GM12801 (cell line): Measurements from ENCODE around the gene NXN.

Experiments
- CTCF ChIP-seq: IDR thresholded peaks from one replicate; pipeline ENCODE4 v1.5.1; 2011; ENCODE audit warnings: control low read depth; ENCODE audit not compliant: insufficient read length; ENCODE audit errors: extremely low read depth

The NXN gene

GRCh38 chr17:953767-954166, 25.8 kb downstream of the NXN start:
- TF ChIP-seq CTCF, result no peak

GRCh38 chr17:951325-952132, 28.0 kb downstream of the NXN start:
- no peak for TF ChIP-seq CTCF

GRCh38 chr17:949623-950303, 29.8 kb downstream of the NXN start:
- no peak for TF ChIP-seq CTCF

- TF ChIP-seq CTCF, result no peak
These were observed 31.2 kb downstream of the NXN start for GRCh38 chr17:948284-948852.

- no peak for TF ChIP-seq CTCF
These were observed 32.9 kb downstream of the NXN start for GRCh38 chr17:946510-947236.

GRCh38 chr17:945672-946071, 33.9 kb downstream of the NXN start:
- no peak for TF ChIP-seq CTCF

- no peak for TF ChIP-seq CTCF
These were observed 35.2 kb downstream of the NXN start for GRCh38 chr17:944266-944826.
